Measurements from ENCODE around the gene PFKFB2.

DNA sequence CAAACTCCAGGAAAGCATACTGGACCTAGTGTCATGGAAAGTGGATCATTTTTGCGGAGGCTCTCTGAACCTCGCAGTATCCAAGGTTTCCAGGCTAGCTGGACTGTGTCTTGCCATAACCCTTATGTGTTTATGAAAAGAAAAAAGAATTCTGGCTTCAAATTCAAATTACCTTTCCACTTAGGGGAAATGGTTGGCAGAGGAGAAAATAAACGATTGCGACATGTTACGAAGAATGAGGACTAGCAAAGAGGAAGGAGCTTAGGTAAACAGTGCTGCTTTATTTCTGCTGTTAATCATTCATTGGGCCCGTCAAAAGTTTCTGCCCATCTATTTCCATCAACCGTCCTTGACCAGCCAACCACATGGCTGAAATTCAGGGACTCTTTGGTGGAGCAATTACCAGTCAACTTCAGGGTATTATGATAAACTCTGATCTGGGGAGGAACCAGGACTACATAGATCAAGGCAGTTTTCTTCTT, 50.9 kb downstream of the PFKFB2 start, which contains the start of gene C4BPA:
- TF ChIP-seq, protein P1, sequence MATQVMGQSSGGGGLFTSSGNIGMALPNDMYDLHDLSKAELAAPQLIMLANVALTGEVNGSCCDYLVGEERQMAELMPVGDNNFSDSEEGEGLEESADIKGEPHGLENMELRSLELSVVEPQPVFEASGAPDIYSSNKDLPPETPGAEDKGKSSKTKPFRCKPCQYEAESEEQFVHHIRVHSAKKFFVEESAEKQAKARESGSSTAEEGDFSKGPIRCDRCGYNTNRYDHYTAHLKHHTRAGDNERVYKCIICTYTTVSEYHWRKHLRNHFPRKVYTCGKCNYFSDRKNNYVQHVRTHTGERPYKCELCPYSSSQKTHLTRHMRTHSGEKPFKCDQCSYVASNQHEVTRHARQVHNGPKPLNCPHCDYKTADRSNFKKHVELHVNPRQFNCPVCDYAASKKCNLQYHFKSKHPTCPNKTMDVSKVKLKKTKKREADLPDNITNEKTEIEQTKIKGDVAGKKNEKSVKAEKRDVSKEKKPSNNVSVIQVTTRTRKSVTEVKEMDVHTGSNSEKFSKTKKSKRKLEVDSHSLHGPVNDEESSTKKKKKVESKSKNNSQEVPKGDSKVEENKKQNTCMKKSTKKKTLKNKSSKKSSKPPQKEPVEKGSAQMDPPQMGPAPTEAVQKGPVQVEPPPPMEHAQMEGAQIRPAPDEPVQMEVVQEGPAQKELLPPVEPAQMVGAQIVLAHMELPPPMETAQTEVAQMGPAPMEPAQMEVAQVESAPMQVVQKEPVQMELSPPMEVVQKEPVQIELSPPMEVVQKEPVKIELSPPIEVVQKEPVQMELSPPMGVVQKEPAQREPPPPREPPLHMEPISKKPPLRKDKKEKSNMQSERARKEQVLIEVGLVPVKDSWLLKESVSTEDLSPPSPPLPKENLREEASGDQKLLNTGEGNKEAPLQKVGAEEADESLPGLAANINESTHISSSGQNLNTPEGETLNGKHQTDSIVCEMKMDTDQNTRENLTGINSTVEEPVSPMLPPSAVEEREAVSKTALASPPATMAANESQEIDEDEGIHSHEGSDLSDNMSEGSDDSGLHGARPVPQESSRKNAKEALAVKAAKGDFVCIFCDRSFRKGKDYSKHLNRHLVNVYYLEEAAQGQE (IDR thresholded peaks at IDR 0.05; ENCODE audit: low read depth), result no peak
- no peak for TF ChIP-seq TCF12 (IDR thresholded peaks at IDR 0.05; ENCODE audit: low read depth)
- TF ChIP-seq YY1 (IDR thresholded peaks at IDR 0.05; ENCODE audit: low read depth), result no peak
